ENCODE measurements around the gene GPR39.

The GPR39 gene

DNA sequence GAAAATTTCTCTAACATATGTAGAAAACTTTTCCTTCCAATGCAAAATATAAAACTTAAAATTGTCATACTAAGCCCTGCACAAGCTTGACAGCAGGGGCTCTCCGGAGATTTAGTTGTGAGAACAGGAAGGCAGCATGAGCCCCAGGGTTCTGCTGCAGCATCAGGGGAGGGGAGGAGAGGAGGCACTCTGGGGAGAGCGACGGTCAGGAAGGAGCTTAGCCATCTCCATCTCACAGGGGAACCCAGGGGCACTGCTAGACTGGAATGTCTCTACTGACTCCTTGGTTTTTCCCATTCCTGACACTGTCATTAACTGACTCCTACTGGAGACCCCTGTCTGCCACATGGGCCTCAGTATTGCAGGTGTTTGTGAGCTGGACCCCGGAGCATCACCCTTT lies 123.6 kb downstream of the GPR39 start:
- ATAC-seq = no peak
- TF ChIP-seq ZFP30 (CRISPR knock-in tag; IDR thresholded peaks at IDR 0.05) = no peak
- no peak for TF ChIP-seq ARNTL (CRISPR knock-in tag; IDR thresholded peaks at IDR 0.05; ENCODE audit: borderline replicate concordance, low read depth)
- TF ChIP-seq, protein P1, sequence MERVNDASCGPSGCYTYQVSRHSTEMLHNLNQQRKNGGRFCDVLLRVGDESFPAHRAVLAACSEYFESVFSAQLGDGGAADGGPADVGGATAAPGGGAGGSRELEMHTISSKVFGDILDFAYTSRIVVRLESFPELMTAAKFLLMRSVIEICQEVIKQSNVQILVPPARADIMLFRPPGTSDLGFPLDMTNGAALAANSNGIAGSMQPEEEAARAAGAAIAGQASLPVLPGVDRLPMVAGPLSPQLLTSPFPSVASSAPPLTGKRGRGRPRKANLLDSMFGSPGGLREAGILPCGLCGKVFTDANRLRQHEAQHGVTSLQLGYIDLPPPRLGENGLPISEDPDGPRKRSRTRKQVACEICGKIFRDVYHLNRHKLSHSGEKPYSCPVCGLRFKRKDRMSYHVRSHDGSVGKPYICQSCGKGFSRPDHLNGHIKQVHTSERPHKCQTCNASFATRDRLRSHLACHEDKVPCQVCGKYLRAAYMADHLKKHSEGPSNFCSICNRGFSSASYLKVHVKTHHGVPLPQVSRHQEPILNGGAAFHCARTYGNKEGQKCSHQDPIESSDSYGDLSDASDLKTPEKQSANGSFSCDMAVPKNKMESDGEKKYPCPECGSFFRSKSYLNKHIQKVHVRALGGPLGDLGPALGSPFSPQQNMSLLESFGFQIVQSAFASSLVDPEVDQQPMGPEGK (CRISPR knock-in tag; IDR thresholded peaks at IDR 0.05; ENCODE audit: borderline replicate concordance) = no peak
- TF ChIP-seq RARB (CRISPR knock-in tag; IDR thresholded peaks at IDR 0.05) = no peak
- TF ChIP-seq OSR1 (CRISPR knock-in tag; IDR thresholded peaks at IDR 0.05) = no peak
- TF ChIP-seq ZC3H10 (CRISPR knock-in tag; IDR thresholded peaks at IDR 0.05) = no peak
- TF ChIP-seq SNAI2 (CRISPR knock-in tag; IDR thresholded peaks at IDR 0.05) = no peak
- TF ChIP-seq CSDC2 (CRISPR knock-in tag; IDR thresholded peaks at IDR 0.05) = no peak
- TF ChIP-seq ISL1 (CRISPR knock-in tag; IDR thresholded peaks at IDR 0.05) = no peak
- no peak for TF ChIP-seq ESRRG (CRISPR knock-in tag; IDR thresholded peaks at IDR 0.05)
- TF ChIP-seq, protein P2, sequence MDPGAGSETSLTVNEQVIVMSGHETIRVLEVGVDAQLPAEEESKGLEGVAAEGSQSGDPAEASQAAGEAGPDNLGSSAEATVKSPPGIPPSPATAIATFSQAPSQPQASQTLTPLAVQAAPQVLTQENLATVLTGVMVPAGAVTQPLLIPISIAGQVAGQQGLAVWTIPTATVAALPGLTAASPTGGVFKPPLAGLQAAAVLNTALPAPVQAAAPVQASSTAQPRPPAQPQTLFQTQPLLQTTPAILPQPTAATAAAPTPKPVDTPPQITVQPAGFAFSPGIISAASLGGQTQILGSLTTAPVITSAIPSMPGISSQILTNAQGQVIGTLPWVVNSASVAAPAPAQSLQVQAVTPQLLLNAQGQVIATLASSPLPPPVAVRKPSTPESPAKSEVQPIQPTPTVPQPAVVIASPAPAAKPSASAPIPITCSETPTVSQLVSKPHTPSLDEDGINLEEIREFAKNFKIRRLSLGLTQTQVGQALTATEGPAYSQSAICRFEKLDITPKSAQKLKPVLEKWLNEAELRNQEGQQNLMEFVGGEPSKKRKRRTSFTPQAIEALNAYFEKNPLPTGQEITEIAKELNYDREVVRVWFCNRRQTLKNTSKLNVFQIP (CRISPR knock-in tag; IDR thresholded peaks at IDR 0.05; ENCODE audit: borderline replicate concordance, low read depth) = no peak
- TF ChIP-seq BACH2 (CRISPR knock-in tag; IDR thresholded peaks at IDR 0.05; ENCODE audit: borderline replicate concordance) = no peak
- TF ChIP-seq PPARA (CRISPR knock-in tag; IDR thresholded peaks at IDR 0.05; ENCODE audit: borderline replicate concordance) = no peak

DNA sequence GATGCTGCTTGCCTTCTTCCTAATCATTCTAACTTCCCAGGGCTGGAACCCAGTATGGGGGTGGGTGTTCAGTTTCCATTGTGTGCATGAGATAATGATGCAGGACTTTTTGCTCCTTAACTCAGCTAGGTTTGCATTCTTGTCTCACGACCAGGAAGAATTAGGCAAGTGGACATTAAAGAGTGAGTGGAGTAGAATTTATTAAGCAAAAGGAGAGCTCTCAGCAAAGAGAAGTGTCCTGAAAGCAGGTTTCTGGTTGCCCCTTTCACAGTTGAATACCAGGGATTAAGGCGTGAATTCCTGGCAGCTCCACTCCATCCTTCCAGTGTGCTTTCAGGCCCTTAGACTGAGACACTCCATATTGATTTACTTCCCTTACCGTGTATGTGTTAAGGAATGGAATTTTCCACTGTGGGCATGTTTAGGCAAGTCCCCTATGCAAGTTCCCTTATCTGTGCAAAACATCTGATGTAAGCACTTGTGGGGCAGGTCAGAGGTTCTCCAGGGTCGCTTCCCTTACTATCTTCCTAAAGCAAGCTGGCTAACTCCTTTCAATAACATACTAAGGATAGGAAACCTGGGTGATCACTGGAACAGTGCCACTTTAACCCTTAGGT lies 126.5 kb downstream of the GPR39 start:
- ATAC-seq = no peak
- TF ChIP-seq ISL1 (CRISPR knock-in tag; IDR thresholded peaks at IDR 0.05) = no peak
- TF ChIP-seq TCF4 (CRISPR knock-in tag; IDR thresholded peaks at IDR 0.05; ENCODE audit: borderline replicate concordance) = no peak
- no peak for TF ChIP-seq BACH2 (CRISPR knock-in tag; IDR thresholded peaks at IDR 0.05; ENCODE audit: borderline replicate concordance)
- no peak for TF ChIP-seq ESRRG (CRISPR knock-in tag; IDR thresholded peaks at IDR 0.05)
- TF ChIP-seq, protein P2 (CRISPR knock-in tag; IDR thresholded peaks at IDR 0.05; ENCODE audit: borderline replicate concordance, low read depth) = no peak
- TF ChIP-seq CREB5 (CRISPR knock-in tag; IDR thresholded peaks at IDR 0.05; ENCODE audit: low read depth) = no peak
- no peak for TF ChIP-seq GLIS3 (CRISPR knock-in tag; IDR thresholded peaks at IDR 0.05)
- no peak for TF ChIP-seq TOX (CRISPR knock-in tag; IDR thresholded peaks at IDR 0.05; ENCODE audit: borderline replicate concordance)
- no peak for TF ChIP-seq ZC3H10 (CRISPR knock-in tag; IDR thresholded peaks at IDR 0.05)
- TF ChIP-seq, protein P3, sequence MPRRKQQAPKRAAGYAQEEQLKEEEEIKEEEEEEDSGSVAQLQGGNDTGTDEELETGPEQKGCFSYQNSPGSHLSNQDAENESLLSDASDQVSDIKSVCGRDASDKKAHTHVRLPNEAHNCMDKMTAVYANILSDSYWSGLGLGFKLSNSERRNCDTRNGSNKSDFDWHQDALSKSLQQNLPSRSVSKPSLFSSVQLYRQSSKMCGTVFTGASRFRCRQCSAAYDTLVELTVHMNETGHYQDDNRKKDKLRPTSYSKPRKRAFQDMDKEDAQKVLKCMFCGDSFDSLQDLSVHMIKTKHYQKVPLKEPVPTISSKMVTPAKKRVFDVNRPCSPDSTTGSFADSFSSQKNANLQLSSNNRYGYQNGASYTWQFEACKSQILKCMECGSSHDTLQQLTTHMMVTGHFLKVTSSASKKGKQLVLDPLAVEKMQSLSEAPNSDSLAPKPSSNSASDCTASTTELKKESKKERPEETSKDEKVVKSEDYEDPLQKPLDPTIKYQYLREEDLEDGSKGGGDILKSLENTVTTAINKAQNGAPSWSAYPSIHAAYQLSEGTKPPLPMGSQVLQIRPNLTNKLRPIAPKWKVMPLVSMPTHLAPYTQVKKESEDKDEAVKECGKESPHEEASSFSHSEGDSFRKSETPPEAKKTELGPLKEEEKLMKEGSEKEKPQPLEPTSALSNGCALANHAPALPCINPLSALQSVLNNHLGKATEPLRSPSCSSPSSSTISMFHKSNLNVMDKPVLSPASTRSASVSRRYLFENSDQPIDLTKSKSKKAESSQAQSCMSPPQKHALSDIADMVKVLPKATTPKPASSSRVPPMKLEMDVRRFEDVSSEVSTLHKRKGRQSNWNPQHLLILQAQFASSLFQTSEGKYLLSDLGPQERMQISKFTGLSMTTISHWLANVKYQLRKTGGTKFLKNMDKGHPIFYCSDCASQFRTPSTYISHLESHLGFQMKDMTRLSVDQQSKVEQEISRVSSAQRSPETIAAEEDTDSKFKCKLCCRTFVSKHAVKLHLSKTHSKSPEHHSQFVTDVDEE (CRISPR knock-in tag; IDR thresholded peaks at IDR 0.05) = no peak
- TF ChIP-seq, protein P1 (CRISPR knock-in tag; IDR thresholded peaks at IDR 0.05; ENCODE audit: borderline replicate concordance) = no peak
- TF ChIP-seq CSDC2 (CRISPR knock-in tag; IDR thresholded peaks at IDR 0.05) = no peak
- TF ChIP-seq ZNF8 (CRISPR knock-in tag; IDR thresholded peaks at IDR 0.05) = no peak
